Testis (tissue), 3 donors: ENCODE results near the gene RP2. TPM values are rescaled to one million over a fixed set of nuclear protein-coding genes. Genes with fewer than 3 reads are reported as not detected.

Experiments used
- DNase-seq: peaks from one replicate; pipeline ENCODE4 v3.0.0-alpha.2; 2019
- H3K27ac ChIP-seq, 2 donors: fragments of 200-600 bp; sonication (generic); one replicate each; pipeline ENCODE4 v1.5.1; 2019
- H3K27me3 ChIP-seq: fragments of 200-600 bp; sonication (generic); one replicate; pipeline ENCODE4 v1.5.1; 2019
- H3K36me3 ChIP-seq: fragments of 200-600 bp; sonication (generic); one replicate; pipeline ENCODE4 v1.5.1; 2017; ENCODE audit warnings: low read depth; ENCODE audit errors: missing control alignments
- H3K4me1 ChIP-seq: fragments of 200-600 bp; sonication (generic); one replicate; pipeline ENCODE4 v1.5.1; 2019
- H3K4me3 ChIP-seq, 2 donors: fragments of 200-600 bp; sonication (generic); one replicate each; pipeline ENCODE4 v1.5.1; 2017 to 2019
- H3K9me3 ChIP-seq: fragments of 200-600 bp; sonication (generic); one replicate; pipeline ENCODE4 v1.5.1; 2017
- POLR2A ChIP-seq: fragments of 450-650 bp; IDR thresholded peaks from one replicate; pipeline ENCODE4 v1.6.1; 2017; ENCODE audit warnings: antibody characterized with exemption, mild to moderate bottlenecking, moderate library complexity
- WGBS, 2 donors: methylation state at CpG; one replicate each; pipeline ENCODE4 v1.1.5; 2018; 5-methylcytosine and 5-hydroxymethylcytosine counted together
- intact Hi-C: fragments of 100-400 bp; cut with DNase I; formaldehyde crosslinking; loops from one replicate; pipeline ENCODE4 v1.15.1; 2023; ENCODE audit warnings: low total_unique reads
- polyA plus RNA-seq: library from polyadenylated mRNA; stranded (reverse); fragments of 350-450 nt; fragmentation: Illumina TruSeq; extraction: RNeasy Lipid Tissue Mini Kit (QIAGEN cat#74804); gene quantifications from one replicate; pipeline ENCODE4 v1.2.3, GENCODE V29; 2014; ENCODE audit warnings: low read depth, low replicate concordance; ENCODE audit not compliant: insufficient read depth
- total RNA-seq, 2 donors: library from RNA; depleted of rRNA; stranded (reverse); fragments of >200 nt; gene quantifications; one replicate each; pipeline ENCODE4 v1.2.3, GENCODE V29; 2016
- TF ChIP-seq, protein P1 (sequence below), 3 experiments: fragments of 450-650 bp in 2 of 3; fragments of 200-600 bp in 1 of 3; sonication (generic) in 1 of 3; IDR thresholded peaks; one replicate each; pipeline ENCODE4 v1.5.1; 2016 to 2019; ENCODE audit warnings: antibody characterized with exemption in 3 of 3, mild to moderate bottlenecking in 2 of 3, moderate library complexity in 1 of 3

RP2 gene
- total and polyA plus RNA-seq, 3 donors from 2014 or later, result 6.1 to 7.8 (median 6.6) TPM

DNA sequence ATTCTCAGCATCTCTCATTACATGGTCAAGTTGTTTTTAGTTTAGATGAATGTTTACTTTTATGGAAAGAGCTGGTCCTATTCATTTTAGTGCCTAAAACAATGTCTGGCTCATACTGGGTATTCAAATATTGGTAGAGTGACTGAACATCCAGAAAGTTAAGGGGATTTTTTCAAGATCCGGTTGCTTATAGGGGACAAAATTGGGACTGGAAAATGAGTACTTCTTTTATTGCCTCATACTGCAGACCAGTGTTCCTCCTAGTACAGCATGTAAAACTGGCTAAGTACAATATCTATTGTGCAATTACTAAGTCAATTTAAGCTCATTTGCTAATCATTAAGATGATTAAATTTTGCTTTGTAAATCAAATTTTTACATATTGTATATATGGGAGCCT is 13.9 kb downstream of the RP2 start:
- DNase-seq, result no peak
- Histone ChIP-seq H3K27me3 (no peaks in the 10 kb centered on the region), H3K4me1 (no peaks in the 10 kb centered on the region), H3K4me3 (no peak overlapping the region), H3K27ac (no peak overlapping the region), H3K36me3 (no peaks in the 10 kb centered on the region), H3K9me3 (no peaks in the 10 kb centered on the region)
- 82 to 100% methylated on average over 1 of the region's 1 CpG for WGBS, 2 donors
- no peak for TF ChIP-seq POLR2A
- TF ChIP-seq, protein P1, sequence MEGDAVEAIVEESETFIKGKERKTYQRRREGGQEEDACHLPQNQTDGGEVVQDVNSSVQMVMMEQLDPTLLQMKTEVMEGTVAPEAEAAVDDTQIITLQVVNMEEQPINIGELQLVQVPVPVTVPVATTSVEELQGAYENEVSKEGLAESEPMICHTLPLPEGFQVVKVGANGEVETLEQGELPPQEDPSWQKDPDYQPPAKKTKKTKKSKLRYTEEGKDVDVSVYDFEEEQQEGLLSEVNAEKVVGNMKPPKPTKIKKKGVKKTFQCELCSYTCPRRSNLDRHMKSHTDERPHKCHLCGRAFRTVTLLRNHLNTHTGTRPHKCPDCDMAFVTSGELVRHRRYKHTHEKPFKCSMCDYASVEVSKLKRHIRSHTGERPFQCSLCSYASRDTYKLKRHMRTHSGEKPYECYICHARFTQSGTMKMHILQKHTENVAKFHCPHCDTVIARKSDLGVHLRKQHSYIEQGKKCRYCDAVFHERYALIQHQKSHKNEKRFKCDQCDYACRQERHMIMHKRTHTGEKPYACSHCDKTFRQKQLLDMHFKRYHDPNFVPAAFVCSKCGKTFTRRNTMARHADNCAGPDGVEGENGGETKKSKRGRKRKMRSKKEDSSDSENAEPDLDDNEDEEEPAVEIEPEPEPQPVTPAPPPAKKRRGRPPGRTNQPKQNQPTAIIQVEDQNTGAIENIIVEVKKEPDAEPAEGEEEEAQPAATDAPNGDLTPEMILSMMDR (IDR thresholded peaks at IDR 0.05), result no peak
- intact Hi-C loops, result no loop called here

DNA sequence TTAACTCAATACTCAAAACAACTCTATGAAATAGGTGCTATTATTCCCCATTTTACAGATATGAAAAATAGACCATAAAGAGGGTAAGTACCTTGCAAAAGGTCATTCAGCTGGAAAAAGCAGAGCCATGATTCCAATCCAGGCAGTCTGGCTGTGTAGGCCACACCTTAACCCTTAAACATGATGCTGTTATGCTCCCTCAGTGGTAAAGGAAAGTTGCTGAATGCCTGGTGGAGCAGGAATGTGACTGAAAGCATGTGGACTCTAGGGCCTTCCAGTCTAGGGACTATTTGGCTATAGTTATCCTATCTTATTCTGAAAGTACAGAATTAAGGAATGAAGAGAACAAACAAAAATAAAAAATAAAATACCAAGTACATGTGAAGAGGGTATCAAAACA is 19.6 kb downstream of the RP2 start:
- H3K27me3 ChIP-seq, result no peaks in the 10 kb centered on the region
- H3K4me3 ChIP-seq, result no peak overlapping the region
- no peaks in the 10 kb centered on the region for H3K4me1 ChIP-seq
- no peaks in the 10 kb centered on the region for H3K9me3 ChIP-seq
- TF ChIP-seq, protein P1 (IDR thresholded peaks at IDR 0.05), result no peak
- TF ChIP-seq POLR2A, result no peak
- H3K27ac ChIP-seq, result no peak overlapping the region
- H3K36me3 ChIP-seq, result no peaks in the 10 kb centered on the region
- no peak for DNase-seq
- intact Hi-C loops, result no loop called here

GRCh38 chrX:46860557-46860956 is 23.7 kb downstream of the RP2 start:
- Histone ChIP-seq H3K4me1 (no peaks in the 10 kb centered on the region), H3K36me3 (no peaks in the 10 kb centered on the region), H3K27ac (no peak overlapping the region), H3K27me3 (no peaks in the 10 kb centered on the region), H3K4me3 (no peak overlapping the region), H3K9me3 (no peaks in the 10 kb centered on the region)
- intact Hi-C loops, result no loop called here
- DNase-seq, result no peak
- WGBS, 2 donors, result 100% methylated on average over 1 of the region's 1 CpG
- TF ChIP-seq, protein P1 (IDR thresholded peaks at IDR 0.05), result no peak
- TF ChIP-seq POLR2A, result no peak

DNA sequence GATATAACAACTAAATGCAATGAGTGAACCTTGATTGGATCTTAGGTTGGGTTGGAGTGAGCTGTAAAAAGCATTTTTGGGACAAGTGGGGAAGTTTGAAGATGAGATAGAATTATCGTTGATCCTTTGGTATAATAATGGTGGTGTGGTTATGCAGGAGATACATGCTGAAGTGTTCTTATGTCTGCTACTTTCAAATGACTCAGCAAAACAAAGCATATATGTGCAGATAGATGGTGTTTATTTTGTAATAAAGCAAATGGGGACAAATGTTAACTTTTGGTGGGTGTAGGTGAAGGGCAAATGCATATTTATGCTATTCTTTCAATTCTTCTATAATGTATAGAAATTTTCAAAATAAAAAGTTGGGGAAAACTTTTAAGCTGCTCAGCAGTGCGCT is 26.2 kb downstream of the RP2 start:
- TF ChIP-seq POLR2A, result no peak
- TF ChIP-seq, protein P1 (IDR thresholded peaks at IDR 0.05), result no peak

DNA sequence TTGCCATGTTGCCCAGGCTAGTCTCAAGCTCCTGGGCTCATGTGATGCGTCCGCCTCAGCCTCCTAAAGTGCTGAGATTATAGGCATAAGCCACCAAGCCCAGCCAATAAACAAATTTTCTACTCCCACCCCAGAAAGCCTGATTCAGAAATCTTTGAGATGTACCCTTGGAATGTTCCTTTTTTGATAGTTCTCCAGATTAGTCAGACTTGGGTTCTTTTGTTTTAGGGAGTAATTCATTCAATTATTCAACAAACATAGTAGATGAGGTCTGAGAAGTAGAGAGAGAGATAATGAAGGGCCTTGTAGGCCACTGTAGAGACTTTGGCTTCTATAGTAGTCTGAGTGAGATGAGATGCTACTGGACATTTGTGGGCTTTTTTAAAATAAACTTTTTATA is 27.8 kb downstream of the RP2 start:
- Histone ChIP-seq H3K9me3 (no peaks in the 10 kb centered on the region), H3K4me1 (no peaks in the 10 kb centered on the region), H3K36me3 (no peaks in the 10 kb centered on the region), H3K27ac (no peak overlapping the region), H3K4me3 (no peak overlapping the region), H3K27me3 (no peaks in the 10 kb centered on the region)
- DNase-seq, result no peak
- intact Hi-C loops, result no loop called here
- TF ChIP-seq, protein P1 (IDR thresholded peaks at IDR 0.05), result no peak
- TF ChIP-seq POLR2A, result no peak
- 72 to 100% methylated on average over 2 of the region's 2 CpGs for WGBS, 2 donors

More for the DNA sequence above, 26.2 kb downstream of the RP2 start:
- 90 to 100% methylated on average over 2 of the region's 2 CpGs for WGBS, 2 donors
- no peak for DNase-seq
- no peaks in the 10 kb centered on the region for H3K27me3 ChIP-seq
- H3K4me1 ChIP-seq, result no peaks in the 10 kb centered on the region
- intact Hi-C loops, result no loop called here
- H3K27ac ChIP-seq, result no peak overlapping the region
- no peak overlapping the region for H3K4me3 ChIP-seq
- no peaks in the 10 kb centered on the region for H3K36me3 ChIP-seq
- no peaks in the 10 kb centered on the region for H3K9me3 ChIP-seq
